Thoracic aorta (tissue), 2 donors: Measurements from ENCODE around the gene EMSY. TPM values are rescaled to one million over a fixed set of nuclear protein-coding genes. Genes with fewer than 3 reads are reported as not detected.

Source experiments
- ATAC-seq: fragments of 150-250 bp; one replicate; pipeline ENCODE4 v1.8.0; 2017; ENCODE audit warnings: low read depth; ENCODE audit not compliant: insufficient number of reproducible peaks, low FRiP score
- DNase-seq: peaks from one replicate; pipeline ENCODE4 v3.0.0-alpha.2; 2020; ENCODE audit warnings: low spot score
- H3K27ac ChIP-seq, 2 donors: fragments of 200-600 bp; sonication (generic); 1 replicate in 1 of 2; 2 replicates in 1 of 2; pipeline ENCODE4 v1.5.1; 2016; ENCODE audit warnings: mild to moderate bottlenecking in 2 of 2, moderate library complexity in 2 of 2
- H3K27me3 ChIP-seq: fragments of 200-600 bp; sonication (generic); replicated peaks from 2 replicates; pipeline ENCODE4 v1.6.0; 2016; ENCODE audit warnings: mild to moderate bottlenecking; ENCODE audit not compliant: insufficient read depth
- H3K36me3 ChIP-seq: fragments of 200-600 bp; sonication (generic); one replicate; pipeline ENCODE4 v1.5.1; 2016
- H3K4me1 ChIP-seq, 2 donors: fragments of 200-600 bp; sonication (generic); 1 replicate in 1 of 2; 2 replicates in 1 of 2; pipeline versions ENCODE4 v1.5.1 to v1.6.0; 2016; ENCODE audit warnings: low read depth in 2 of 2, mild to moderate bottlenecking in 1 of 2; ENCODE audit not compliant: control insufficient read depth in 1 of 2
- H3K4me3 ChIP-seq: fragments of 200-600 bp; sonication (generic); 2 replicates; pipeline ENCODE4 v1.5.1; 2016; ENCODE audit warnings: mild to moderate bottlenecking
- H3K9me3 ChIP-seq: fragments of 200-600 bp; sonication (generic); 2 replicates; pipeline ENCODE4 v1.5.1; 2016
- total RNA-seq, 2 donors: library from RNA; depleted of rRNA; stranded (reverse); fragments of >200 nt; gene quantifications; one replicate each; pipeline versions ENCODE4 v1.1.0 to v1.2.3, GENCODE V29; 2016
- TF ChIP-seq, protein P1 (sequence below): fragments of 200-600 bp; sonication (generic); IDR thresholded peaks from one replicate; pipeline ENCODE4 v1.5.1; 2019; ENCODE audit warnings: antibody characterized with exemption

The EMSY gene
- total RNA-seq, 2 donors from 2014 or later = 53.5 to 73.2 TPM

- H3K27me3 ChIP-seq = no peaks in the 10 kb centered on the region
- no peaks in the 10 kb centered on the region for H3K4me1 ChIP-seq
- H3K4me3 ChIP-seq = no peak overlapping the region
- no peaks in the 10 kb centered on the region for H3K9me3 ChIP-seq
- H3K27ac ChIP-seq = no peak overlapping the region
- H3K36me3 ChIP-seq = peaks cover 13% of the 10 kb centered on the region
- TF ChIP-seq, protein P1, sequence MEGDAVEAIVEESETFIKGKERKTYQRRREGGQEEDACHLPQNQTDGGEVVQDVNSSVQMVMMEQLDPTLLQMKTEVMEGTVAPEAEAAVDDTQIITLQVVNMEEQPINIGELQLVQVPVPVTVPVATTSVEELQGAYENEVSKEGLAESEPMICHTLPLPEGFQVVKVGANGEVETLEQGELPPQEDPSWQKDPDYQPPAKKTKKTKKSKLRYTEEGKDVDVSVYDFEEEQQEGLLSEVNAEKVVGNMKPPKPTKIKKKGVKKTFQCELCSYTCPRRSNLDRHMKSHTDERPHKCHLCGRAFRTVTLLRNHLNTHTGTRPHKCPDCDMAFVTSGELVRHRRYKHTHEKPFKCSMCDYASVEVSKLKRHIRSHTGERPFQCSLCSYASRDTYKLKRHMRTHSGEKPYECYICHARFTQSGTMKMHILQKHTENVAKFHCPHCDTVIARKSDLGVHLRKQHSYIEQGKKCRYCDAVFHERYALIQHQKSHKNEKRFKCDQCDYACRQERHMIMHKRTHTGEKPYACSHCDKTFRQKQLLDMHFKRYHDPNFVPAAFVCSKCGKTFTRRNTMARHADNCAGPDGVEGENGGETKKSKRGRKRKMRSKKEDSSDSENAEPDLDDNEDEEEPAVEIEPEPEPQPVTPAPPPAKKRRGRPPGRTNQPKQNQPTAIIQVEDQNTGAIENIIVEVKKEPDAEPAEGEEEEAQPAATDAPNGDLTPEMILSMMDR = no peak
- DNase-seq = no peak
- no peak for ATAC-seq
Observed at GRCh38 chr11:76501526-76502202, 56.8 kb downstream of the EMSY start.

DNA sequence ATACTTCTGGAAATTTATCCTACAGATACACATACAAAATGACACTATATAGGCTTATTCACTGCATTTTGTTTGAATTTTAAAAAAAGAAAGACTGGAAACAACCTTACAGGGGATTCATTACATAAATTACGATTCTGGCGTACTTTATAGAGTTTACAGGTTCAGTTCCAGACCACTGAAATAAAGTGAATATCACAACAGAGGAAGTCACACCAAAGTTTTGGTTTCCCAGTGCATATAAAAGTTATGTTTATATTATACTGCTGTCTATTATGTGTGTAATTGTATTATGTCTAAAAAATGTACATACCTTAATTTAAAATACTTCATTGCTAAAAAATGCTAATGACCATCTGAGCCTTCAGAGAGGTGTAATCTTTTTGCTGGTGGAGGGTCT is 62.0 kb downstream of the EMSY start:
- DNase-seq = no peak
- H3K9me3 ChIP-seq = no peaks in the 10 kb centered on the region
- peaks cover 6 to 13% of the 10 kb centered on the region in 2 donors for H3K4me1 ChIP-seq
- no peak overlapping the region for H3K4me3 ChIP-seq
- no peak for ATAC-seq
- H3K27me3 ChIP-seq = no peaks in the 10 kb centered on the region
- H3K27ac ChIP-seq = no peak overlapping the region
- no peaks in the 10 kb centered on the region for H3K36me3 ChIP-seq
- TF ChIP-seq, protein P1 = no peak

- ATAC-seq (no peak), DNase-seq (no peak)
- Histone ChIP-seq H3K27ac (no peak overlapping the region), H3K9me3 (no peaks in the 10 kb centered on the region), H3K4me3 (no peak overlapping the region), H3K27me3 (no peaks in the 10 kb centered on the region), H3K4me1 (peaks cover 15 to 22% of the 10 kb centered on the region in 2 donors), H3K36me3 (no peaks in the 10 kb centered on the region)
- TF ChIP-seq, protein P1 = no peak
Observed at GRCh38 chr11:76510060-76511047, 65.5 kb downstream of the EMSY start.

- TF ChIP-seq, protein P1 = peak; percentile 46
- Histone ChIP-seq H3K27me3 (no peaks in the 10 kb centered on the region), H3K36me3 (no peaks in the 10 kb centered on the region), H3K4me1 (peaks cover 15 to 27% of the 10 kb centered on the region in 2 donors), H3K4me3 (no peak overlapping the region), H3K27ac (no peak overlapping the region), H3K9me3 (no peaks in the 10 kb centered on the region)
- DNase-seq (no peak), ATAC-seq (no peak)
Observed at GRCh38 chr11:76512851-76513653, 68.2 kb downstream of the EMSY start.
